Measurements from ENCODE around the gene UCN3.
"Not testable (repeated sequence)": the region's sequence is repeated elsewhere in the genome, so short reads cannot be mapped to it uniquely, and the experiment has no call there.

Gene UCN3

DNA sequence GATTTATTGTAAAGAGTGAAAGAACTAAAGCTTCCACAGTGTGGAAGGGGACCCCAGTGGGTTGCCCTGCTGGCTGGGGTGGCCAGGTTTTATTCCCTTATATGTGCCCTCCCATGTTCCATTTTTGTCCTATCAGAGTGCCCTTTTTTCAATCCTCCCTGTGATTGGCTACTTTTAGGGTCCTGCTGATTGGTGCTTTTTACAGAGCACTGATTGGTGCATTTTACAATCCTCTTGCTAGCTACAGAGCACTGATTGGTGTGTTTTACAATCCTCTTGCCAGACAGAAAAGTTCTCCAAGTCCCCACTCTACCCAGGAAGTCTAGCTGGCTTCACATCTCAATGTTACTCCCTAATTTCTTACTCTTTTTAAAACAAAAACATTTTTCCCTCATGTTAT is 46.0 kb downstream of the UCN3 start:
- not testable (repeated sequence) for DNase-seq

DNA sequence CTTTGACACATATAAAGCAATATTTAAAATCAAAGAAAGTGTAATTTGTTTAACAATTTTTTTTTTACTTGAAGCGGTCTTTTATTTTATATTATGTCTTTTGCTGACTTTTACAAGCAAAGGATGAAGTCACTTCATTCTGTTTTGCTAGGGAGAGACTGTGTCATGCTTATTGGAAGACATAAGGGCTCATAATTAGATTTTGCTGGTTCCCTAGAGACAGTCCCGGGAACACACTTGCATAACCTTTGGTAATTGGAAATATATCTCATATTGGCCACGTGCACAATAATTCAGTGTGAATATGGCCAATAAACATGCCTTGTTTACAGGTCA is 47.1 kb downstream of the UCN3 start:
- DNase-seq: no peak

DNA sequence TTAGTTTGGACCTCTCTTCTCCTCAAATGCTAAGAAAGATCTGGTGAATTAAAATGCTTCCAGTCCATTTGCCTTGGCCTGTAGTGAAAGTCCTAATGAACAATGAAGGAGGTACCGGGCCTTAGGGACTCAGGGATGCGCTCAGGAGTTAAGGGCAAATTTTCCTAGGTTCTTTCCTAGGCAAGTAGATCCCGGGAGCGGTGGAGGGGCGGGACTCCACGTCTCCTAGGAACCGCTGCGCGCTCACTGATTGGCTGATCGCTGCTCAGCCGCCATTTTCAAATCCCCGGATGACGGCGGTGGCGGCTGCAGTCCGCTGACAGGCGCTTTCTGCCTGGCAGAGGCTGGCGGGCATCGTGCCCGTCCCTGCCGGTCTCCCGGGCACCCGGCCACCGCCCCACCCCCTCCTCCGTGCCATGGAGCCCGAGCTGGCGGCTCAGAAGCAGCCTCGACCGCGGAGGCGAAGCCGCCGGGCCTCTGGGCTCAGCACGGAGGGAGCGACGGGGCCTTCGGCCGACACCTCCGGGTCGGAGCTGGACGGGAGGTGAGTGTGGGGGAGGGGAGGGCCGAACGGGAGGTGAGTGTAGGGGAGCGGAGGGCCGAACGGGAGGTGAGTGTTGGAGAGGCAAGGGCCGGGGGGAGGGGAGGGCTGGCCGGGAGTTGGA is 47.6 kb downstream of the UCN3 start, which contains the start of gene NET1:
Gene NET1 (plus strand): TSS at position 281 of the 665 bp plus-strand sequence. CDS start 136 bp downstream, at position 417.
- peak; percentile 84 for DNase-seq

DNA sequence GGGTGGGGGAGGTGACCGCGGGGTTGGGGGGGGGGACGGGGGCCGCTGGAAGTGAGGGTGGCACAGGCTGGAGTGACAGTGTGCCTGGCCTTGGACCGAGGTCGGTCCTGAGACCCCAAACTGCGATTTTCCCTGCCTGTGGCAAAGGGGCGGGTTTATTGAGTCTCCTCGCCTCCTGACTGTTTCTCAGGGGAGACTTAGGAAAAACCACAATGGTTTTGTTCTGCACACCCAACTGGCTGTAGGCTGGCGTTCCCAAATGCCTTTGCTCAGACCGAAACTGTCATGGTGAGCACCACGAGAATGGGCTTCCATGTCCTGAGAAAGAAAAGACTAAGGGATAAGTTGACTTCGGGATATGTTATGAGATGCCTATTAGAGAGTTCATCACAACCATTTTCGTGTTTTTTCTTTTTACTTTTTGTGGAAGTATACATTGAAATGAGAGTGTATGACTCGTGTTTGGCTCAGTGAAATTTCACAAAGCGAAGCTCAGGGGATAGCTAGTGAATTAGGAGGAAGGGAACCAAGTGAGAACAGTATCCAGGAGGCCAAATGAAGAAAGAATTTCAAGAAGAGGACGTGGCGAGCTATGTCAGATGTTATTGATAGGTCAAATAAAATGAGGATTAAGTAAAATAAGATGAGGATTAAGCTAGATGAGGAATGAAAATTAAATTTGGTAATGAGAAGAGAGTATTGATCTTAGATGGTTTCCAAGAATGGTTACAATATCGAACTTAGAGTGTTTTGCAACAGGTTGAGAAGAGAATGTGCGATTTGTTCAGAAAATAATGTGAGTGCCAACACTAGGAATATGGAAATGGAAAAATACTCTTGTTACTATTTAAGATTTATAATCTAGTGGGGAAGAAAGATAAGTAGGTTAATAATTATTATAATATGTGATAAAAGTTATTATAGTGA is 48.5 kb downstream of the UCN3 start:
- no peak for DNase-seq

DNA sequence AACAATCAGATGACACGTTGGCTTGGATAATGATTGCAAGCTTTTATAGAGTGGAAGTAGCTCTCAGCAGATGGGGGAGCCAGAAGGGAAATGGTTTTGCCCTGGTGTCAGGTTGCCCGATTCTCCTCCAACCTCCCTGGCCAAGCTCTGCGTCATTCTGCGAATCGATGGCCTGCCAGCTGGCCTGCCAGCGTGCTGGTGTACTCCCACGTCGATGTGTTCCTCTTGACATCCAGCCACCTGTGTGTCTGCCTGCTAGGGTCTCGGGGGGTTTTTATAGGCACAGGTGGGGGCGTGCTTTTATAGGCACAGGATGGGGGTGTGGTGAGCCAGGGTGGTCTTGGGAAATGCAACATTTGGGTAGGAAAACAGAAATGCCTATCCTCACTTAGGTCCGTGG is 52.2 kb downstream of the UCN3 start:
- no peak for DNase-seq

DNA sequence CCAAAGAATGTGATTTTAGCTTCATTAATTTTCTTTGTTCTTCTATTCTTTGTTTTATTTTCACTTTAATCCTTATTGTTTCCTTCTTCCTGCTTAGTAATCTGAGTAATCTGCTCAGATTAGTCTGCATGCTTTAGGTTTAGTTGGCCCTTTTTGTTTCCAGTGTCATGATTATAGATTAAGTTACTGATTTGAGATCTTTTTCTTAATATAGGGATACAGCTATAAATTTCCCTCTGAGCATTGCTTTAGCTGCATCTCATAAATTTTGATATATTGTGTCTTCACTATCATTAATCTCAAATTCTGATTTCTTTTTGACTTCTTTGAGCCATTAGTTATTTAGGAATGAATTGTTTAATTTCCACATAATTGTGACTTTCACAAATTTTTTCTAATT is 53.8 kb downstream of the UCN3 start:
- DNase-seq: no peak

DNA sequence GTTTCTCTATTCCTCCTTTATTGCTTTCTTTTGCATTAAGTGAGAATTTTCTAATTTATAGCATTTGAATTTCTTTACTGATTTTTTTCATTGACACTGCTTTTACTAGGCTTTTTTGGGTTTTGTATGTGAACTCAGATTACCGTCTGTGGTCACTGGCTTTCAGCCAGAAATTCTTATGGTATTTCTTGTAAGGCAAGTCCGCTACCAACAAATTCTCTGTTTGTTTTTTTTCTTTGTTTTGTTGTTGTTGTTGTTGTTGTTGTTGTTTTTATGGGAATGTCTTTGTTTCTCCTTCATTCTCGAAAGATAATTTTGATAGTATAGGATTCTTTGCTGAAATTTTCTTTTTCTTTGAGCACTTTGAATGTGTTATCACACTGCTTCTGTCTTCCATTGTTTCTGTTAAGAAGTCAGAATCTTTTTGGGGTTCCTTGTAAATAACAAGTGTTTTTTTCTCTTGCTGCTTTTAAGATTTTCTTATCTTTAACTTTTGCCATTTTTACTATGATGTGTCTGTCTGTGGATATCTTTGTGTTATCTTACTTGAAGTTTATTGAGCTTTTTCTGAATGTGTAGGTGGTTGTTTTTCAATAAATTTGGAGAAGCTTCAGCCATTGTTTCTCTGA is 54.8 kb downstream of the UCN3 start:
- no peak for DNase-seq

DNA sequence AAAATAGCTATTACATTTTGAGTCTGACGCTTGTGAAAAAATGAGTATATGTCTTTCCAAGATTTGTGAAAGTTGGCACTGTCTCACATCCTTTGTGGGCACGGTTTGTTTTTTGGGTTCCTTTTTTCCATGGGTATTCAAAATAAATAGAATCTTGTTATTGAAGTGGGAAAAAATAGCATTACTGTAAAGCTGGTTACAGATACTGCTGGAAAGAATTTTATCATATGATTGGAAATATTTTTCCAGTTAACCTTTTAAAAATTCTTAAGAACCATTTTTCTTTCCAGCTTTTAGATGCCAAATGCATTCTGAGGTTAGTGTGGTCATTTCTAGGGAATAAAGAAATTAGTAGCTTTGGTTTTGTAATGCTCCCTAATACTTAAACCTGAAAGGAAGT is 59.0 kb downstream of the UCN3 start:
- DNase-seq: no peak

Data from NCI-H774 (cell line).